HG02759 (cell line): ENCODE measurements around the gene TSSC4.
A peak's percentile ranks its signal among the peaks of the same experiment; 100 is the strongest.

Source experiments
- ATAC-seq: cut with Tn5 transposase; IDR thresholded peaks from one replicate; pipeline ENCODE4 v1.9.1; 2021; ENCODE audit warnings: mild to moderate bottlenecking, moderate library complexity; ENCODE audit not compliant: unreplicated experiment

Gene TSSC4

DNA sequence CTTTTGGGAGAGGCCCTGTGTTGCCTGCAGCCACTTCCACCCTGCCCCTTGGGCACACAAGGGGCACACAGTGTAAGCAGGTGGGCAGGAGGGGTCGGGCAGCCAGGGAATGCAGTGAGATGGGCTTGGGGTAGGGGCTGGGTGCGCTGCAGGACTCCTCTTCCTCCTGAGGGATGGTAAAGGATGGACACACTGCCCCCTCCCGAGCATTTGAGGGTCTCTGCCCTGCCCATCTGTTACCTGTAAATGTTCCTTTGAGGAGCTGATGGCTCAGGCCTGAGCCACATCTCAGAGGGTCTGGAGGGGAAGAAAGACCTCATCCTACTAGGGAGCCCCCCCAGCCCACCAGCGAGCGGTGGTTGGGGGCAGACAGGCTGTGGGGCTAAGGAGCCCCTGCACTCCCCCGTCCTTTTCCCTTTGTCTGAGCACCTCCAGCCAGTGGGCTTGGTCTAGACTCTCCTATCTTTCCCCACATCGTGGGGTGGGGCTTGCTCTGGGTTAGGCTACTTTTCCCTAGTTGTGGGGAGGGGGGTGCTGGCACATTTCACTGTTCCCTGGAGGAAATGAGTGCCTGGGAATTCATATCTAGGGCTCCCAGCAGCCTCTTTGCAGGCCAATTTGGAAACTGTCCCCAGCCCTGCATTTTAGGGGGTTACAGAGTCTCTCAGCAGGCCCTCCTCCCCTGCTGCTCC lies 1.7 kb upstream of the TSSC4 start:
- no peak for ATAC-seq

DNA sequence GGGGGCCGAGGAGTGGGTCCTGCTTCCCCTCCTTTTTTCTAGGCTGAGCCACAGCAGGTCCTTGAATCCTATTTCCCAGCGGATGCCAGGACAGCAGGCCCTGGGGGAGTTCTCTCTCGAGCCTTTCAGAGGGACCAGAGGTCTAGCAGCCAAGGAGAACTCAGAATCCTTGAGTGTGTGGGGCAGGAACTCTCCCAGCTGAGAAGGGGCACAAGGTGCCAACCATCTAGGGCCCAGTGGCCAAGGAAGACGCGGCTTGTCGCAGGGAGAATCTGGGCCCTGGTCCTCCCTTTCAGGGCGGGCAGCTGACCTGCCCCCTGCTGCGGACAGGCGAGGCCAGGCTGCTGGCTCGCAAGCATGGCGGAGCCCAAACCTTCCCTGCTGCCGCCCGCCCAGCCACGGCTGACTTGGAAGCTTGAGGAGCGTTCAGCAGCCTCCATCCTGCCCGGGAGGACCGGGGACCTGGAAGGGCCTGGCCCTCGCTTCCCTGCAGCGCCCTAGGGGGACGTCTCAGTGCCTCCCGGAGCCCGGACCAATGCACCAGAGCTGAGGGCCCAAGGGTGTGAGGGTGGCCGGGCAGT lies 972 bp upstream of the TSSC4 start:
- peak; percentile 0 for ATAC-seq

DNA sequence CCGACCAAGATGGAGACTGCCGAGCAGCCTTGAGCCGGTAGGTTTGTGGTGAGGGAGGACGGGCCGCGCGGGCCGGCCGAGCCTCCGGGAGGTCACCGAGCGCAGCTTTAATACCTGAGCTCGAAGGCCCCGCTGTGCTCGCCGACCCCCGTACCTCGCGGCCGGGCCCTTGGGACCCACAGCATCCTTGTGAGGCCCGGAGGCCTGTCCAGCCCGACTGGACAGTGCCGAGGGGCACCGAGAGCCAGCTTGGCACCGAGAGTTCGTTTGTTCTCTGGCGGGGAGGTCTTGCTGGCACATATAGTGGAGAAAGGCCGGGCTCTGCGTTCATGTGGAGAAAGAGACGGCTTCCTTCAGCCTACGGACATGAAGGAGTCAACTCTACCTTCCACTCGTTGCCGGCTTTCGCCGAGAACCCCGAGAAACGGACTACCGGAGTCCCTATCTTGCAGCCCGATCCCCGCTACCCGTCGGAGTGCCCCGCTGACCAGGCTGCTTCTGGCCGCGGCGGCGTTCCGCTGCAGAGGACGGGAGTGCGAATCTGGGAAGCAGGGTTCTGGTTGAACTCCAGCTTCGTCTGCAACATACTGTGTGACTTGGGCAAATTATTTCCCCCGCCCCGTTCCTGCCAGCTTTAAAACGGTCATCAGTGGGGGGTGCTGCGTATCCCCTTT lies 349 bp downstream of the TSSC4 start:
- ATAC-seq, result no peak

DNA sequence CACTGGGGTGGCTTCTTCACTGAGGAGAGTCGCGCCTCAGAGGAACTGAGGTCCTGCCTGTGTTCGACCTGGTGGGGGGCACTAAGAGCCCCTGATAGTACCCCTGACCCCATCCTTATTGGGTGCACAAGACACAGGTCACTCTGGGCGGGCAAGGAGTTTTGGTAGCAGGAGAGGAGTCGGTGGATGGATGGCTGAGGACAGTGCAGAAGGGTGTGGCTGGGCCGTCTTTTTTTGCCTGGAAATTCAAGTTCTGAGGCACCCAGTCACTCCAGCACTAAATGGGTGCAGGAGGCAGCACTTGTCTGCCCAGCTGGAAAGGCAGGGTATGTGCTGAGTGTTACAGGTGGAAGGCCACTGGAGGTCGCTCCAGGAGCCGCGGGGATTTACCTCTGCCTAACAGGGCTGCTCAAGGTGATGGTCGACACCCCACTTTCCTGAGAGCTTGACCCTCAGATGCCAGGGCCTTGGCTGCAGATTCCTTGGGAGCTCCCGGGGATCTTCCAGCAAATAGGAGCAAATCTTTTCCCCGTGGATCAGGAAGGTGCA lies 960 bp downstream of the TSSC4 start:
- no peak for ATAC-seq

DNA sequence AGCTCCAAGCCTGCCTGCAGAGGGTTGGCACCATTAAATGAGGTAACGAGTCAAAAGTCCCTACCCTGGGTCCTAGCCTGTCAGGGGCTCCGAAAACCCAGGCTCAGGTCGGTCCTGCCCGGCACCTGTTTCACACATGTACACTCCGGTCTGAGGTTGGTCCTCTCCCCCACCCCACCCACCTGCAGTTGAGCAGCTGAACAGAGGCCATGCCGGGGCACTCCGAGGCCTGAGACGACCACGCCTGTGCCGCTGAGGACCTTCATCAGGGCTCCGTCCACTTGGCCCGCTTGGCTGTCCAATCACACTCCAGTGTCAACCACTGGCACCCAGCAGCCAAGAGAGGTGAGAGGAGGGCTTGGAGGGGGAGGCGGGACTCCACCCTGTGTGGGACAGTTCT lies 1.6 kb downstream of the TSSC4 start:
- ATAC-seq, result no peak

GRCh38 chr11:2402890-2403645 lies 2.5 kb downstream of the TSSC4 start:
- no peak for ATAC-seq

GRCh38 chr11:2404735-2405196 lies 4.2 kb downstream of the TSSC4 start:
- ATAC-seq, result no peak

DNA sequence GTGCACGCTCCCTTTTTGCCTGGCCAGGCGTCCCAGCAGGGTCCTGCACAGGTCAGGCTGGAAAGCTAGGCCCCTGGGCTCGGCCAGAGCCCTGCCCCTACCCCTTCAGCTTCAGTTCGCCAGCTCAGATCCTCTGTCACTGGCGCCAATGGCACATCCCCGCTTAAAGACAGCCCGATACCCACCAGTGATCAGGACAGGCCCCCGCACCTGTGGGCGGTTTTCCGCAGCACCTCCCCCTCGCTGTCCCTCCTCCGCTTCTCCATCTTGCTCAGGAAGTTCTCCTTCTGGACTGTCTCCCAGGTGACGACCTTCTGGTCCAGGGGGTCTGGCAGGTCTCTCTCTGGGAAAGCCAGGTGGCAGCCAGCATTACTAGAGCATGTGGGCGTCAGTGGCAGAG lies 5.9 kb downstream of the TSSC4 start:
- no peak for ATAC-seq

DNA sequence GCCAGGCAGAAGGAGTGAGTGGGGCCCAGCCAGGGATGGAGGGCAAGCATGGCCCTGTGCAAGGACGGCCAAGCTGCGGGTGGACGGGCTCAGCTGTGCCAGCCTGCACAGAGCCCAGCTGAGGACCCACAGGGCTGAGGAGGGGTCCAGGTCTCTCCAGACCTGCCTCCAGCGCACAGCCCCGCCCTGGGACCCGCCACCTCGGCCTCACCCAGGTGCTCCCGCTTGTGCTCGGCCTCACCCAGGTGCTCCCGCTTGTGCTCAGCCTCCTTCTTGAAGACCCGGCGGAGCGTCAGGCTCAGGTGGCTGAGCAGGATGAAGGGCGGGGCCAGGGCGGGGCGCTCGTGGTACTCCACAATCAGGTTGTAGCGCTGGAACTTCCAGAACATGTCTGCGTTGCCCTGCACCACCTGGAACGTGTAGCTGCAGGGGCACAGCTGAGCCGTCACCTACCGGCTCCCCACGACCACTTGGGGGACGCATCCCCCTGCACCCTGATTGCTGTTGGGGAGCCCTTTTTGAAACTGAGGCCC lies 6.4 kb downstream of the TSSC4 start:
- ATAC-seq, result no peak

DNA sequence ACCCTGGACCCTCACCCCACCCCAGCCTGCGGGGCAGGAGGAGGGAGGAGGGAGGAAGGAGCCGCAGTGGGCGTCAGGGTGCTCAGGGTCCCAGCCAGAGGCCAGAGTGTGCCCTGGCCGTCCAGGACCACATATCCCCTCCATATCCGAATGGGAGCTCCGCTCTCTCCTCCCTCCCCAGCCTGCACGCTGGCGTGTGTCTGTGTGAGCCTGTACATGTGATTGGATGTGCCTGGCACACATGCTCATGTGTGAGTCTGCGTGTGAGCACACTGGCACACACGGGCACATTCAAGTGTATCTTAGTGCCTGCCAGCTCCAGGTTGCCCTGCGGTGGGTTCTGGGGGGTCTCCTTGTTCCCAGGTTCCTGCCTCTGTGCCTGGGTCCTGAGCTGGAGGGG lies 8.1 kb downstream of the TSSC4 start:
- no peak for ATAC-seq

GRCh38 chr11:2409126-2409525 lies 8.6 kb downstream of the TSSC4 start:
- ATAC-seq, result no peak

DNA sequence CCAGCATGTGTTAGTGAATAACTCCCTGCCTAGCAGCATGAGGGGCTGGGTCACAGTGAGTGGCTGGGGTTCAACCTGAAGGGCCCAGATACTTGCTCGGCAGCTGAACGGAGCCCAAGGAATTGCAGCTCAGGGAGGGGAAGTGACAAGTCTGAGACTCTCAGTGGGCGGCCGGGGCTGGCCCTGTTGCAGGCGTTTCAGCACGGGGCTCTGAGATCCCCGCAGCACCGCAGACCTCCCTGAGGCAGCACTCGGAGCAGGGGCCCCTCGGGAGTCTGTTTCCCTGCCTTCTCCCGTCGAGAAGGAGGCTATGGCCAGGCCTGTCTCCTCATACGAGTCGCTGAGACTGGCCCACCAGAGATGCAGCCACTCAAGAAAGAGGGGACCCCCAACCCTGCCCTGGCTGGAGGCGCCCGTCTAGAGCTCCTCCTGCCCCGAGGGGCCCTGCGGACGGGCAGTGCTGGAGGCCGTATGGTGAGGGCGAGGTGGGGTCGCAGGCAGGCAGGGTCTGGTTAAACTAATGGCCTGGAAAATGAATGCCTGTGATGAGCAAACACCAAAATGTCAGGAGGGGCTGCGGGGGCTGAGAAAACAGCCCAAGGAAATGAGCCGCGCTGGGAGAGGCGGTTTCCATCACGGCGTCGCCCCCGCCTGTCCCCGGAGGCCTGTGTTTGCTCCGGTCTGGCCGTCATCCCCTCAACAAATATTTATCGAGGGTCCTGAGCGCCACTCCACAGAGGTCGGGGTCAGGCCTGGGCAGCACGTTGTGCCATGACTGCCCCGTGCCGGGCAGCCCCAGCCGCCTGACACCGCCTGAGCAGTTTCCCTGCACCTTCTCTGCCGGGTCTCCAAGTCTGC lies 9.3 kb downstream of the TSSC4 start:
- ATAC-seq, result no peak

DNA sequence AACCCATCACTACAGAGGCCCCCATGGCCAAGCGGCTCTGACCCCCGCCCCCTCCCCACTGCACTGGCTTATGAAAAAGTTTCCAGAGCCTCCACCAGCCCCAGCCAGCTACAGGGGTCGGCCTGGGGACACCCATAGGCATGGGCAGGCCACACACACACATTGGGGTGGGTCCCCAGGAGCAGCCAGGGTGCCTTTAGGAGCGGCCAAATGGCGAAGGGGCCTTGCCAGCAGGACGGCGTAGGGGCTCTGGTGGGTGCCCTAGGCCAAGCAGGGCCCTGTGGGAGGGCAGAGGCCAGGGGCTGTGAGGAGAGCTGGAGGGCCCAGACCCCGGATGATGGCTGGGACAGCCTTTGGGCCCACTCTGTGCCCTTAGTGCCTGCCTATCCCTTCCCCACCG lies 10.1 kb downstream of the TSSC4 start:
- no peak for ATAC-seq

- no peak for ATAC-seq
Observed at GRCh38 chr11:2411446-2412305, 11.1 kb downstream of the TSSC4 start.

DNA sequence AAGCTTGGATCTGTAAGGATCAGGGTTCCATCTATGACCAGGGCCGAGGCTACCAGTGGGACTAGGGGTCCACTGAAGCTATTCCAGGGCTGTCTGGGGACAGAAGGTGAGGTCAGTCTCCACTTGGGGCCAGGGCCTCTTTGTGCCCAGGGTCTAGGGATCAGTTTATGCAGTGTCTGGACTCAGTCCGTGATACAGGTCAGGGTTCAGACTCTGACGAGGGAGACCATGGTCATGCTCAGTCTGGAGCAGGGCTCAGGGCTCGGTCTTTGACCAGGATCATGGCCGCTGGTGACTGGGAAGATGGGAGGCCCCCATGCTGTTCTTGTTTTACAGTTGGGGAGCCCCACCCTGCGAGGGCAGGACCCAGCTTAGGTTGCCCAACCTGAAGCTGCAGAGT lies 11.8 kb downstream of the TSSC4 start:
- ATAC-seq, result no peak

- no peak for ATAC-seq
Observed at GRCh38 chr11:2413742-2414579, 13.4 kb downstream of the TSSC4 start.

- no peak for ATAC-seq
Observed at GRCh38 chr11:2414616-2415015, 14.1 kb downstream of the TSSC4 start.

- ATAC-seq, result no peak
Observed at GRCh38 chr11:2415171-2415570, 14.6 kb downstream of the TSSC4 start.
